SK-N-SH (cell line): Measurements from ENCODE around the gene OPTC. TPM values are rescaled to one million over a fixed set of nuclear protein-coding genes. Genes with fewer than 3 reads are reported as not detected.
A peak's percentile ranks its signal among the peaks of the same experiment; 100 is the strongest.

Experiments used
- CTCF ChIA-PET: fragments of 300-600, 350-600 bp; formaldehyde crosslinking; extraction: SDS; loops from one replicate; lab custom pipeline; 2021; lab: Yijun Ruan, JAX
- POLR2A ChIA-PET: fragments of 350-600 bp; sonication (Branson Sonifier 250); formaldehyde crosslinking; extraction: SDS; loops from one replicate; lab custom pipeline; 2020; ENCODE audit warnings: antibody characterized with exemption, inconsistent platforms; lab: Yijun Ruan, JAX
- DNase-seq: peaks from one replicate; pipeline ENCODE4 v3.0.0; 2012
- H2AFZ ChIP-seq: fragments of 200-600 bp; sonication (generic); 2 replicates; pipeline ENCODE4 v1.8.1; 2016; ENCODE audit warnings: antibody characterized with exemption, mild to moderate bottlenecking, low read depth
- H3F3A ChIP-seq: fragments of 200-600 bp; sonication (generic); replicated peaks from 2 replicates; pipeline ENCODE3; 2016; ENCODE audit warnings: antibody characterized with exemption, mild to moderate bottlenecking; ENCODE audit not compliant: insufficient read depth
- H3K27ac ChIP-seq, 2 experiments: fragments of 200-500 bp in 1 of 2; fragments of 200-600 bp in 1 of 2; sonication (Bioruptor generic) in 1 of 2; sonication (generic), shearing (Covaris generic) in 1 of 2; 2 replicates each; pipeline versions ENCODE4 v1.5.1 to v1.6.1; 2014 to 2016; ENCODE audit warnings: low read depth in 2 of 2, inconsistent platforms in 1 of 2, low read length in 1 of 2, mild to moderate bottlenecking in 1 of 2, mixed read lengths in 1 of 2
- H3K27me3 ChIP-seq: fragments of 200-600 bp; sonication (generic), shearing (Covaris generic); 2 replicates; pipeline ENCODE4 v1.6.1; 2016; ENCODE audit warnings: mixed run types; ENCODE audit not compliant: insufficient read depth
- H3K36me3 ChIP-seq, 2 experiments: fragments of 200-500 bp in 1 of 2; fragments of 200-600 bp in 1 of 2; sonication (Bioruptor generic) in 1 of 2; sonication (generic) in 1 of 2; replicated peaks in 1 of 2; 2 replicates each; pipeline versions ENCODE3 to v1.5.1; 2014 to 2016; ENCODE audit warnings: low read length in 1 of 2, mild to moderate bottlenecking in 1 of 2; ENCODE audit not compliant: insufficient read depth in 2 of 2, control insufficient read depth in 1 of 2
- H3K4me1 ChIP-seq, 2 experiments: fragments of 200-500 bp in 1 of 2; fragments of 200-600 bp in 1 of 2; sonication (Bioruptor generic) in 1 of 2; sonication (generic), shearing (Covaris generic) in 1 of 2; 2 replicates each; pipeline versions ENCODE4 v1.5.1 to v1.6.1; 2014 to 2016; ENCODE audit warnings: low read depth in 1 of 2, low read length in 1 of 2, mixed run types in 1 of 2; ENCODE audit not compliant: insufficient read depth in 2 of 2, control insufficient read depth in 1 of 2
- H3K4me2 ChIP-seq: fragments of 200-600 bp; sonication (generic), shearing (Covaris generic); 2 replicates; pipeline ENCODE4 v1.6.1; 2017; ENCODE audit warnings: mixed run types
- H3K4me3 ChIP-seq, 2 experiments: fragments of 200-500 bp in 1 of 2; fragments of 200-600 bp in 1 of 2; sonication (Bioruptor generic) in 1 of 2; sonication (generic), shearing (Covaris generic) in 1 of 2; 2 replicates each; pipeline versions ENCODE4 v1.5.1 to v1.8.1; 2014 to 2016; ENCODE audit warnings: low read depth in 2 of 2, inconsistent platforms in 1 of 2, low read length in 1 of 2, mild to moderate bottlenecking in 1 of 2, mixed read lengths in 1 of 2, moderate library complexity in 1 of 2
- H3K79me2 ChIP-seq: fragments of 200-600 bp; sonication (generic); 2 replicates; pipeline ENCODE4 v1.8.1; 2017; ENCODE audit warnings: mild to moderate bottlenecking; ENCODE audit not compliant: insufficient read depth
- H3K9ac ChIP-seq: fragments of 200-600 bp; sonication (generic); 2 replicates; pipeline ENCODE4 v1.6.1; 2017; ENCODE audit warnings: mixed run types
- H3K9me2 ChIP-seq: fragments of 200-600 bp; sonication (generic); 2 replicates; pipeline ENCODE4 v1.6.1; 2017; ENCODE audit warnings: mixed run types
- H3K9me3 ChIP-seq: fragments of 200-600 bp; sonication (generic); 2 replicates; pipeline ENCODE4 v1.6.1; 2017; ENCODE audit warnings: mixed run types, mild to moderate bottlenecking, moderate library complexity
- H4K20me1 ChIP-seq: fragments of 200-600 bp; sonication (generic); 2 replicates; pipeline ENCODE4 v1.6.1; 2017; ENCODE audit warnings: mild to moderate bottlenecking, mixed run types; ENCODE audit not compliant: insufficient read depth
- EZH2phosphoT487 ChIP-seq: fragments of 200-600 bp; sonication (generic); IDR thresholded peaks from 2 replicates; pipeline ENCODE4 v1.6.1; 2017; ENCODE audit warnings: low read depth, mixed run types, mild to moderate bottlenecking, antibody characterized with exemption, moderate library complexity, borderline replicate concordance
- GABPA ChIP-seq: IDR thresholded peaks from 2 replicates; pipeline ENCODE4 v1.4.0; 2012; ENCODE audit warnings: low read depth, mild to moderate bottlenecking
- JUND ChIP-seq: IDR thresholded peaks from 2 replicates; pipeline ENCODE4 v1.4.0; 2012
- MAX ChIP-seq: IDR thresholded peaks from 2 replicates; pipeline ENCODE4 v1.4.0; 2012; ENCODE audit warnings: low read depth
- MEF2A ChIP-seq: IDR thresholded peaks from 2 replicates; pipeline ENCODE4 v1.4.0; 2012; ENCODE audit warnings: low read depth, borderline replicate concordance
- MXI1 ChIP-seq: IDR thresholded peaks from 2 replicates; pipeline ENCODE4 v1.6.1; 2012; ENCODE audit warnings: mild to moderate bottlenecking, low read depth, low read length, improper control_type of control experiment
- NFIC ChIP-seq: IDR thresholded peaks from 2 replicates; pipeline ENCODE4 v1.4.0; 2012; ENCODE audit warnings: borderline replicate concordance
- POLR2AphosphoS5 ChIP-seq: IDR thresholded peaks from 2 replicates; pipeline ENCODE4 v1.6.1; 2012; ENCODE audit warnings: low read depth, low read length
- RAD21 ChIP-seq: IDR thresholded peaks from 2 replicates; pipeline ENCODE4 v1.6.1; 2012; ENCODE audit warnings: mild to moderate bottlenecking, low read length
- RFX5 ChIP-seq: IDR thresholded peaks from 2 replicates; pipeline ENCODE4 v1.6.1; 2012; ENCODE audit warnings: mild to moderate bottlenecking, improper control_type of control experiment, low read length
- SIN3A ChIP-seq: IDR thresholded peaks from 2 replicates; pipeline ENCODE4 v1.6.1; 2012; ENCODE audit warnings: low read depth, mild to moderate bottlenecking, low read length, moderate library complexity, borderline replicate concordance
- SMC3 ChIP-seq: IDR thresholded peaks from 2 replicates; pipeline ENCODE4 v1.6.1; 2012; ENCODE audit warnings: low read depth, low read length, improper control_type of control experiment
- ZBTB33 ChIP-seq: IDR thresholded peaks from 2 replicates; pipeline ENCODE4 v1.4.0; 2012; ENCODE audit warnings: low read depth, borderline replicate concordance
- WGBS: methylation state at CpG from one replicate; pipeline ENCODE4 v1.1.6; 2017; ENCODE audit warnings: low lambda C conversion rate; 5-methylcytosine and 5-hydroxymethylcytosine counted together
- polyA plus RNA-seq, 3 experiments: library from polyadenylated mRNA; depleted of rRNA; stranded (reverse); fragments of >200 nt; gene quantifications; 2 replicates each; pipeline ENCODE4 v1.2.3, GENCODE V29; 2012

OPTC gene
- polyA plus RNA-seq, 1 of the 3 experiments (the other 2 are of a cell fraction), result not detected

GRCh38 chr1:203512848-203513584, 19.1 kb downstream of the OPTC start (continued):
- no peak for TF ChIP-seq RFX5
- TF ChIP-seq JUND, result peak; percentile 98
- TF ChIP-seq EZH2phosphoT487, result no peak
- no peak for TF ChIP-seq RAD21
- peak; percentile 56; the same call in 1 of the 2 replicates for TF ChIP-seq MEF2A
- peak; percentile 86; the same call in 1 of the 2 replicates for TF ChIP-seq POLR2AphosphoS5
- peak; percentile 56; the same call in 1 of the 2 replicates for TF ChIP-seq ZBTB33
- peak; percentile 79 for TF ChIP-seq NFIC
- TF ChIP-seq SMC3, result no peak
- TF ChIP-seq MXI1, result 0 out of 2 replicates have a peak, but pooled peaks have one; percentile 24
- no peak for TF ChIP-seq GABPA

GRCh38 chr1:203513585-203514031, 19.7 kb downstream of the OPTC start:
- WGBS, result 70% methylated on average over 9 of the region's 9 CpGs
- CTCF ChIA-PET, result interaction anchor here (2.1 to 10.1 kb wide), 3 partner anchors 9 to 189 kb away, joined by 8 to 49 read pairs (median 20); no protein-coding TSS in a partner anchor
- no peak overlapping the region for H2AFZ ChIP-seq

More at GRCh38 chr1:203513585-203514031, 19.7 kb downstream of the OPTC start:
- H4K20me1 ChIP-seq, result no peaks in the 10 kb centered on the region
- H3K79me2 ChIP-seq, result peaks cover 4% of the 10 kb centered on the region; the same call in 1 of the 2 replicates
- no peaks in the 10 kb centered on the region for H3K9me2 ChIP-seq
- POLR2A ChIA-PET, result no interaction called here
- TF ChIP-seq GABPA (no peak), JUND (no peak), SIN3A (no peak), MAX (no peak)
- no peaks in the 10 kb centered on the region for H3K36me3 ChIP-seq
- no peak for DNase-seq
- H3K9me3 ChIP-seq, result no peaks in the 10 kb centered on the region
- H3K27ac ChIP-seq, result peak overlapping the region; percentile 72 to 99
- H3K27me3 ChIP-seq, result no peaks in the 10 kb centered on the region
- no peak overlapping the region for H3K4me3 ChIP-seq
- H3K4me1 ChIP-seq, result peaks cover 22 to 33% of the 10 kb centered on the region in 2 experiments
- peak overlapping the region; percentile 75 for H3K4me2 ChIP-seq
- peaks cover 22% of the 10 kb centered on the region for H3F3A ChIP-seq
- peak overlapping the region; percentile 82 for H3K9ac ChIP-seq
